ENCODE results near the gene DHX35. TPM values are rescaled to one million over a fixed set of nuclear protein-coding genes. Genes with fewer than 3 reads are reported as not detected.
A peak's percentile ranks its signal among the peaks of the same experiment; 100 is the strongest.

Gene DHX35
- total and polyA plus RNA-seq, 12 donors = 3.2 to 12.7 (median 7.9) TPM

DNA sequence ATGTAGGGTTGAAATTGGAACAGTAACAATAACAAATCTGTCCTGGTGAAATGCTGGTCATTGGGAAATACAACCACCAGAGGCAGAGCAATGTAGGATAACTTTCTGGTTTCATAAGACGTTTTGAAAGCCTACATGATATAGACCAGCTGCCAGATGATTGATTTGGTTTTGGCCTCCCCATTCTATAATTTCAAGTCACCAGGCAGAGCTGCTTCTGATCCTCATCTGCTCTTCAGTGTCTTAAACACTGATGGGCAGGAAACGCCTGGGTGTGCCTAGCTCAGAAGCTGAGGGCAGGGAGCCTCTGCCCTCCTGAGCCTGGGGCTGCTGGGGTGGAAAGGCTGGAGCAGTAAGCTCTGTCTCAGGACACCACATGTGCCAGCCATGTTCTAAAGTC is 24.5 kb downstream of the DHX35 start:
- H3K27ac ChIP-seq = peak overlapping the region in 2 of 5 donors; percentile 46 to 52
- intact Hi-C loops (cut with DNase I) = no loop called here
- 67 to 78% (median 72%) methylated on average over 2 of the region's 2 CpGs for WGBS, 4 donors
- H3K4me3 ChIP-seq = no peak overlapping the region
- DNase-seq = no peak
- no peaks in the 10 kb centered on the region for H3K27me3 ChIP-seq
- peaks cover 14 to 29% of the 10 kb centered on the region in 2 donors for H3K4me1 ChIP-seq (replicated peaks in 1 of 2)
- no peaks in the 10 kb centered on the region for H3K9me3 ChIP-seq (replicated peaks in 1 of 3)
- no peak for TF ChIP-seq POLR2A (IDR thresholded peaks at IDR 0.05)
- TF ChIP-seq, protein P1, sequence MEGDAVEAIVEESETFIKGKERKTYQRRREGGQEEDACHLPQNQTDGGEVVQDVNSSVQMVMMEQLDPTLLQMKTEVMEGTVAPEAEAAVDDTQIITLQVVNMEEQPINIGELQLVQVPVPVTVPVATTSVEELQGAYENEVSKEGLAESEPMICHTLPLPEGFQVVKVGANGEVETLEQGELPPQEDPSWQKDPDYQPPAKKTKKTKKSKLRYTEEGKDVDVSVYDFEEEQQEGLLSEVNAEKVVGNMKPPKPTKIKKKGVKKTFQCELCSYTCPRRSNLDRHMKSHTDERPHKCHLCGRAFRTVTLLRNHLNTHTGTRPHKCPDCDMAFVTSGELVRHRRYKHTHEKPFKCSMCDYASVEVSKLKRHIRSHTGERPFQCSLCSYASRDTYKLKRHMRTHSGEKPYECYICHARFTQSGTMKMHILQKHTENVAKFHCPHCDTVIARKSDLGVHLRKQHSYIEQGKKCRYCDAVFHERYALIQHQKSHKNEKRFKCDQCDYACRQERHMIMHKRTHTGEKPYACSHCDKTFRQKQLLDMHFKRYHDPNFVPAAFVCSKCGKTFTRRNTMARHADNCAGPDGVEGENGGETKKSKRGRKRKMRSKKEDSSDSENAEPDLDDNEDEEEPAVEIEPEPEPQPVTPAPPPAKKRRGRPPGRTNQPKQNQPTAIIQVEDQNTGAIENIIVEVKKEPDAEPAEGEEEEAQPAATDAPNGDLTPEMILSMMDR (IDR thresholded peaks at IDR 0.05) = no peak
- no peaks in the 10 kb centered on the region for H3K36me3 ChIP-seq (replicated peaks in 1 of 2)

DNA sequence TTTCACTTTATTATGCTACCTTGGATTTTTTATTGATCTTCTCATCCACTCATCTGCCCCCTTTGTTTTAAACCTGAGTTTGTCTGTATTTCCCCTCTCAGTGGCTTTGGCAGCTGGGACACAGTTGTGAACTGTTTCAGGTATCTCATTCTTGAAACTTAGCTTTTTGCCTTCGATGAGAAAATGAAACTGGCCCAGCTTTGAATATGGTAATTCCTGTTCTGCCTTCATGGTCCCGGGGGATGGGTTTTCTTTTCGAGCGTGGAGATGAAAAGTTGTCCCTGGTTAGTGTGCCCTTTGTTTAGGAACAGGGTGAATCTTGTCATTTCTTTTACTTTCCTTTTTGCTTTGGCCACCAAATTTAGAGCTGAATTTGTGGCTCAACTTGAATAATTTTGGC is 25.6 kb downstream of the DHX35 start:
- H3K4me1 ChIP-seq (replicated peaks in 1 of 2) = peaks cover 14 to 29% of the 10 kb centered on the region in 2 donors
- no peak overlapping the region for H3K4me3 ChIP-seq
- no peaks in the 10 kb centered on the region for H3K36me3 ChIP-seq (replicated peaks in 1 of 2)
- no peak for DNase-seq
- no peak overlapping the region for H3K27ac ChIP-seq
- TF ChIP-seq, protein P1 (IDR thresholded peaks at IDR 0.05) = no peak
- no peak for TF ChIP-seq POLR2A (IDR thresholded peaks at IDR 0.05)
- no peaks in the 10 kb centered on the region for H3K27me3 ChIP-seq
- intact Hi-C loops (cut with DNase I) = no loop called here
- no peaks in the 10 kb centered on the region for H3K9me3 ChIP-seq (replicated peaks in 1 of 3)
- WGBS, 4 donors = 81 to 85% (median 82%) methylated on average over 4 of the region's 4 CpGs

DNA sequence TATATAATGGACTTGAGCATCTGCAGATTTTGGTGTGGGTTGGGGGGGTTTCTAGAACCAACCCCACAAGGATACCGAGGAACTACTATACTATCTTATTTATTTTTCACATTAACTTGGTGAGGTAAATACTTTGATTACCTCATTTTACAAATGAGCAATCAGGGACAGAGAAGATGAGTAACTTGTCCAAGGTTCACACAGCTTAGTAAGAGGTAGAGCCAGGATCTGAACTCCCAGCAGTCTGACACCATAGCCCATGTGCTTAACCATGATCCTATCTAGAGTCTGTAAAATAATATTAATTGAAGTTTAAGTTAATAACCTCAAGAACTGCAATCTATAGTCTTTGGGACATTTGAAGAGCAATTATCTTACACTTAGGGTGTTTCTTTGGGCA is 28.6 kb downstream of the DHX35 start:
- intact Hi-C loops (cut with DNase I) = no loop called here
- Histone ChIP-seq H3K36me3 (replicated peaks in 1 of 2) (no peaks in the 10 kb centered on the region), H3K9me3 (replicated peaks in 1 of 3) (no peaks in the 10 kb centered on the region), H3K4me3 (no peak overlapping the region), H3K4me1 (replicated peaks in 1 of 2) (peaks cover 4 to 14% of the 10 kb centered on the region in 2 donors), H3K27me3 (no peaks in the 10 kb centered on the region), H3K27ac (no peak overlapping the region)
- 89 to 100% (median 99%) methylated on average over 1 of the region's 1 CpG for WGBS, 4 donors
- DNase-seq = no peak
- TF ChIP-seq, protein P1 (IDR thresholded peaks at IDR 0.05) = no peak
- TF ChIP-seq POLR2A (IDR thresholded peaks at IDR 0.05) = no peak

DNA sequence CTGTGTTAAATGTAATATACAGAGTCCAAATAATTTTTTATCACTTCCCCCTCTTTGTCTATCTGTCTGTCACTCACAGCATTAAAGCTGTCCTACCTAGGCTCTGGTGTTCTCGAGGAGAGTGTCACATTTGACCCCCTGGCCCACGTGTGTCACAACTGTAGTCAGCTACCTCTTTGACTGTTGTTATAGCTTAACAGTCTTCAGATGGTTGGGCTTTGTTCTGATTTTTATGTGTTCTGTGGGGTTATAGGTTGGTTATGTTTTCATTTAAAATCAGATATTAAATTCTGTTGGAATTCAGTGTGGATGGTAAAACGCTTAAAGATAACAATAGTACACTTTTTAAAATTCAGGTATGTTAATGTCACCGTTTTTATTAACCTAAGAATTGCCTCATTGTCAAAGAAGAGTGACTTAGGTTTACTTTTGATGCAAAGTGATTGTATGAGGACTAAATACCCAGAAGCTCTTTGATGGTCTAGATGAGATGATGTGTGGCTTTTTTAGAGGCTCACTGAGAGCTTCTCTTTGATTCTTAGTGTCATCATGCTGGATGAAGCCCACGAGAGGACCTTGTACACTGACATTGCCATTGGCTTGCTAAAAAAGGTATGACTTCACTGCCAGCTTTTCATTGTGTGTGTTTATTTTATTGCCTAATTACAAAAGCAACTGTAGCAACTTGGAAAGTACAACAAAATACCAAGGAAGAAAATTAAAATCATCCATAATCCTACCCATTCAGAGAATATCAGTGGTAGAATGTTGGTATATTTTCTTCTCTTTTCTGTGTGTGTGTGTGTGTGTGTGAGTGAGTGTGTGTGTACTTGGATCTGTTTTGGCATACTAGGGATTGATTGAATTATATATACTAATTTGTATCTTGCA is 29.9 kb downstream of the DHX35 start:
- Histone ChIP-seq H3K27ac (no peak overlapping the region), H3K9me3 (replicated peaks in 1 of 3) (no peaks in the 10 kb centered on the region), H3K36me3 (replicated peaks in 1 of 2) (no peaks in the 10 kb centered on the region), H3K4me1 (replicated peaks in 1 of 2) (peaks cover 0 to under 1% of the 10 kb centered on the region in 2 donors), H3K27me3 (no peaks in the 10 kb centered on the region), H3K4me3 (no peak overlapping the region)
- intact Hi-C loops (cut with DNase I) = no loop called here
- WGBS, 4 donors = 78 to 87% (median 83%) methylated on average over 5 of the region's 5 CpGs
- DNase-seq = no peak
- TF ChIP-seq, protein P1 (IDR thresholded peaks at IDR 0.05) = no peak
- no peak for TF ChIP-seq POLR2A (IDR thresholded peaks at IDR 0.05)
